Keratinocyte (primary cell): Measurements from ENCODE around the gene GTPBP1.

Experiments used
- CTCF ChIP-seq, 3 experiments: IDR thresholded peaks in 1 of 3; conservative IDR thresholded peaks in 1 of 3; optimal IDR thresholded peaks in 1 of 3; 2 replicates in 2 of 3; 3 replicates in 1 of 3; pipeline versions ENCODE3 to v1.5.1; 2011; ENCODE audit warnings: low read length in 3 of 3, mild to moderate bottlenecking in 3 of 3, moderate library complexity in 2 of 3, control low read depth in 1 of 3, inconsistent platforms in 1 of 3; ENCODE audit not compliant: insufficient read depth in 2 of 3; ENCODE audit errors: extremely low read depth in 1 of 3
- EZH2 ChIP-seq: IDR thresholded peaks from one replicate; pipeline ENCODE4 v1.6.1; 2012; ENCODE audit warnings: inconsistent platforms, mild to moderate bottlenecking, low read length, moderate library complexity

GRCh38 chr22:38728871-38729796 lies 23.4 kb downstream of the GTPBP1 start:
- TF ChIP-seq EZH2, result no peak
- no peak for TF ChIP-seq CTCF (optimal IDR thresholded peaks at IDR 0.05 in 1 of 3, IDR thresholded peaks at IDR 0.05 in 1 of 3, conservative IDR thresholded peaks at IDR 0.05 in 1 of 3; ENCODE audit: extremely low read depth in 1 of 3, insufficient read depth in 2 of 3, low read length in 3 of 3)
